HG03139 (cell line): ENCODE results near the gene SLC24A4.
A peak's percentile ranks its signal among the peaks of the same experiment; 100 is the strongest.

ENCODE experiments used
- ATAC-seq: cut with Tn5 transposase; IDR thresholded peaks from one replicate; pipeline ENCODE4 v1.9.1; 2021; ENCODE audit not compliant: unreplicated experiment

SLC24A4 gene

DNA sequence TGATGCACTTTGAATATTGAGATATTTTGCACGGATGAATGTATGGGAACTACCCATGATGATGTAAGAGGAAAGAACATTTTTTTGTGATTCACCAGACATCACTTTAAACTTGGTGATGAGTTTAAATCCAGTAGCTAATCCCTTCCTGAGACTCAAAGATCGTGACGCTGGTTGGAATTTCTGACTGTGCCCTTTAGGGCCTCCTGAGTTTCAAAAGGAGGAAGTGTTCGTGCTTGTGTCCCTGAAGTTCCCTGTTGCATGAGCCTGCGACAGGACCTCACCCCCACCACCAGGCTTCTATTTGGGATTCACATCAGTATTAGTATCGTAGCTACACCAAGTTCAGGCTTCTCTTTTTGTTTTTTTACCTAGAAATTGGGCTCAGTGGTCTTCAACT is 172.1 kb downstream of the SLC24A4 start:
- ATAC-seq = no peak

- no peak for ATAC-seq
Observed at GRCh38 chr14:92496191-92496857, 173.4 kb downstream of the SLC24A4 start.

DNA sequence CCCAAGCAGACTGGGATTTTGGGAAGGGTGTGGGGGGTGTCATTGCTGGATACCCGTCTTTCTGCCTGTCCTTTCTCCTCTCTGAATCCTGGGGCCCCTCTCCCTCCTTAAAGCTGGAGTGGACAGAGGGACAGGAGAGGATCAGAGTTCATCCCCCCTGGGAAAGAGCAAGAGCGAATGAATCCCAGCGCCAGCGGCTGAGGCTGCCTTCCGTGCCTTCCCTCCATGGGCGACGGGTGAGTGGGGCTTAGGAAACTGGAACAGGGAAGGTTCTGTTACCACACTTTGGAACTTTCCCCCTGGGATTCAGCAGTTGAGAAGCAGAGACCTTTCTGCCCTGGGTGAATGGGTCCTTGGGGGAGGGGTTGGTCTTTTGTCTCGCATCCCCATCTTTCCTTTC is 174.4 kb downstream of the SLC24A4 start:
- no peak for ATAC-seq

- ATAC-seq = no peak
Observed at GRCh38 chr14:92499234-92499633, 176.3 kb downstream of the SLC24A4 start.

- ATAC-seq = no peak
Observed at GRCh38 chr14:92500491-92500941, 177.6 kb downstream of the SLC24A4 start.

- no peak for ATAC-seq
Observed at GRCh38 chr14:92501891-92502351, 179.0 kb downstream of the SLC24A4 start.

- ATAC-seq = no peak
Observed at GRCh38 chr14:92502541-92503286, 179.7 kb downstream of the SLC24A4 start.

- no peak for ATAC-seq
Observed at GRCh38 chr14:92503756-92504491, 181.0 kb downstream of the SLC24A4 start.

GRCh38 chr14:92505826-92506225 is 182.9 kb downstream of the SLC24A4 start:
- no peak for ATAC-seq

- no peak for ATAC-seq
Observed at GRCh38 chr14:92506231-92506630, 183.3 kb downstream of the SLC24A4 start.

DNA sequence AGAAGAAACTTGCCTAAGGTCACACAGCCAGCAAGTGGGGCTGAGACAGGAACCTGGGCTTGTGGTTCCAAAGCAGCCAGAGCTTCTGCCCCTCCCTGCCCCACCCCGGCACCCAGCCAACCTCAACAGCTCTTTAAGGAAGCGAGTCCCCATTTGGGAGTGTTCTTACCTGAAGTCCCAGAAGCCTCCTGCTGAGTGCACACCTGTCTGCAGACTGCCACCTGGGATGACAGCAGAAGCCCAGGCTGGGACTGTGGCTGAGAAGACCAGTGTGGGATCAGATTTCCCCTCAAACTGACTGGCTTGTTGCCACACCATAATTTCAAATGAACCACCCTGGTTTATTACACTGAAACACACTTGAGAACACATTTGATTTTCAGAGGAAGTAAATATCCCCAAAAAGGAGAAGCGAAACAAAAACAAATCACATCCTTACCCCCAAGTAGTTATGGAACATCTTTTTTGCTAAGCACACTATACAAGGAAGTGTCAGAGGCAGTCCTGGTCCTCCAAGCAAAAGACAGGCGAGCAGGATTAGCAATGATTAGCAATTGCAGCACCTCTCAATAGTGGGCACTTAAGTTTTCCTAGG is 184.3 kb downstream of the SLC24A4 start:
- ATAC-seq = peak; percentile 53

GRCh38 chr14:92510972-92511371 is 188.0 kb downstream of the SLC24A4 start:
- no peak for ATAC-seq

- ATAC-seq = no peak
Observed at GRCh38 chr14:92511453-92512238, 188.7 kb downstream of the SLC24A4 start.

DNA sequence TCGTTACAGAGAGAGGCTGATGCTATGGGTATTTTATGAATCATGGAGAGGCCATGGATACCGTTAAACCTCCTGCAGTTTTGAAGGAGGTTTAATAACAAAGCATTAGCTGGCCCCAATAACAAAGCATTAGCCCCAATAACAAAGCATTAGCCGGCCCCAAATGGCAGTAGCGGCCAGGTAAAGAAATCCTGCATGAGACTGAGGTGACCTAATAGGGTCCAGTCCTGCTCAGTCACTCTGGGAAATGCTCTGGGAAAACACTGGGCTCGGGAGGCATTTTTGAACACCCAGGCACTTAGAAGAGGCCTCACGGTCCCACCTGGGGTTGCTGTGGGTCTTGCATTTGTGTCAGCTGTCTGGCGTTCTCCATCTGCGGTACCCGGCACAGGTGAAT is 189.8 kb downstream of the SLC24A4 start:
- ATAC-seq = no peak

- peak; percentile 64 for ATAC-seq
Observed at GRCh38 chr14:92513204-92513965, 190.4 kb downstream of the SLC24A4 start, which contains the start of gene RIN3. TSS of gene RIN3 (plus strand) at chr14:92513781. CDS start at chr14:92513933, 152 bp downstream.

DNA sequence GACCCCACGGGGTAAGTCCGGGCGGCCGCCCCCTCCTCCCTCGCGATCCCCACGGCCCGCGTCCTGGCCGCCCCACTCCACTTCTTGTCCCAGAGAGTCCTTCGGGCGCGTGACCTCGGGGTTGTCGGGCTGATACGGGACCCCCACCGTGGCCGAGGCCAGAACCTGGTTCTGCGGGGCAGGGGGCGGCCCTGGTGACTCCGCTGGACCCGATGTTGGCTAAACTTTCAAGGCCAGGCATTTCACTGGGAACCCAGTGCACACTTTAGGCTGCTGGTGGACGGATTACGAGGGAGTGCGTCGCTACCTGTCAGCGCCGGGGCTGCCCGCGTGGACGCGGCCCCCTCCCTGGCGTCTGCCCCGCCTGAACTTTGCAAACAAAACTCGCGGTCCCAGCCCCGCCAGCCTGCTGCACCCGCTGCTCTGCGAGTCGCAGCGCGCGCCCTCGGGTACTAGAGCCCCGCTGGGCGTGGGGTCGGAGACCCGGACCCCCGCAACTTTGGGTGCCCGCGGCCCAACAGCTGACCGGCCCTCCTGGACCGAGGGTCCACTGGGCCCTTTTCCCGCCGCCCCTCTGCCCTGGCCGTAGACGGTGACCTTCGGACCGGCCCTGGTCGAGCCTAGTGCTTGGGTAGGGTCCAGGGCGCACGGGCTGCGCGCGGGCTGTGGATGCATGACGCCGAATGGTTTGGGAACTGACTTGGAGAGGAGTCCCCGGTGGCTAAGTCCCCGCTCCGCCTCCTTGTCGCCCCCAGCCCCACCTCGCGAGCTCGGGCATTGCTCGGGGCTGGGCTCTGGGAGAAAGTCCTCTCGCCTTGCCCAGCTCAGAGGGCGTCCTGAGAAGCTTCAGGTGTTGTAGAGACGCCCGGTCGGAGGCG is 191.2 kb downstream of the SLC24A4 start:
- peak; percentile 14 for ATAC-seq

GRCh38 chr14:92514844-92515514 is 192.0 kb downstream of the SLC24A4 start:
- ATAC-seq = no peak
